K562 (cell line): Measurements from ENCODE around the gene SLC26A6. TPM values are rescaled to one million over a fixed set of nuclear protein-coding genes. Genes with fewer than 3 reads are reported as not detected.

Source experiments
- ATAC-seq: fragments of 200-7000 bp; cut with Tn5 transposase; 3 replicates; pipeline ENCODE4 v1.9.1; 2020; ENCODE audit warnings: moderate library complexity
- BruUV-seq: library from RNA; stranded (reverse); fragments of 400-500 nt; replicated peaks from 2 replicates; lab custom pipeline; 2021; lab: Mats Ljungman, UMichigan
- CTCF ChIA-PET: fragments of 300-600 bp; formaldehyde crosslinking; extraction: SDS; loops from one replicate; lab custom pipeline; 2021; ENCODE audit warnings: low intra/inter-chr PET ratio; lab: Yijun Ruan, JAX
- POLR2A ChIA-PET: fragments of 300-600, 350-650 bp; sonication (Branson Sonifier 250); formaldehyde crosslinking; extraction: SDS; loops from one replicate; lab custom pipeline; 2021; ENCODE audit warnings: antibody characterized with exemption, inconsistent platforms; lab: Yijun Ruan, JAX
- DNase-seq, 4 experiments: peaks; one replicate each; pipeline versions ENCODE4 v3.0.0 to v3.0.0-alpha.2; 2011 to 2018; ENCODE audit warnings: low spot score in 3 of 4, mixed read lengths in 3 of 4; ENCODE audit errors: extremely low read depth in 1 of 4
- FAIRE-seq: peaks from 2 replicates; lab custom pipeline; 2011; peaks lifted over from hg19 to GRCh38; lab: Jason Lieb, UNC
- H2AFZ ChIP-seq: 2 replicates; pipeline ENCODE4 v1.6.0; 2011; ENCODE audit warnings: low read depth, low read length, control low read depth, inconsistent platforms
- H3K27ac ChIP-seq: fragments of 200-600 bp; 3 replicates; pipeline ENCODE4 v1.8.0; 2011; ENCODE audit warnings: low read depth, mild to moderate bottlenecking, control low read depth, inconsistent platforms, low read length, moderate library complexity, mixed read lengths; ENCODE audit errors: extremely low read depth
- H3K27me3 ChIP-seq, 2 experiments: fragments of 300-600 bp in 1 of 2; 2 replicates in 1 of 2; 3 replicates in 1 of 2; pipeline versions ENCODE4 v1.6.0 to v1.8.0; 2011; ENCODE audit warnings: inconsistent platforms in 2 of 2, low read length in 2 of 2, mild to moderate bottlenecking in 1 of 2, mixed read lengths in 1 of 2, moderate library complexity in 1 of 2; ENCODE audit not compliant: control insufficient read depth in 2 of 2, insufficient read depth in 2 of 2
- H3K36me3 ChIP-seq: fragments of 300-600 bp; 3 replicates; pipeline ENCODE4 v1.8.0; 2011; ENCODE audit warnings: mild to moderate bottlenecking, low read length, inconsistent platforms; ENCODE audit not compliant: control insufficient read depth, insufficient read depth
- H3K4me1 ChIP-seq, 2 experiments: fragments of 200-600 bp in 1 of 2; replicated peaks in 1 of 2; 2 replicates in 1 of 2; 3 replicates in 1 of 2; pipeline versions ENCODE4 v1.5.1 to v1.8.0; 2011; ENCODE audit warnings: inconsistent platforms in 2 of 2, low read length in 2 of 2, mild to moderate bottlenecking in 1 of 2, mixed read lengths in 1 of 2, moderate library complexity in 1 of 2; ENCODE audit not compliant: control insufficient read depth in 2 of 2, insufficient read depth in 2 of 2
- H3K4me2 ChIP-seq: 2 replicates; pipeline ENCODE4 v1.6.1; 2011; ENCODE audit warnings: low read length, control low read depth, inconsistent platforms, mixed read lengths; ENCODE audit not compliant: insufficient read depth
- H3K4me3 ChIP-seq: fragments of 200-600 bp; sonication (generic), shearing (Covaris generic); 2 replicates; pipeline ENCODE4 v1.5.1; 2016; ENCODE audit warnings: control low read depth, inconsistent platforms
- H3K79me2 ChIP-seq: fragments of 200-600 bp; 3 replicates; pipeline ENCODE4 v1.8.0; 2011; ENCODE audit warnings: low read length, inconsistent platforms; ENCODE audit not compliant: control insufficient read depth, insufficient read depth
- H3K9ac ChIP-seq, 2 experiments: 2 replicates each; pipeline versions ENCODE4 v1.6.0 to v1.6.1; 2011; ENCODE audit warnings: low read depth in 2 of 2, low read length in 2 of 2, control low read depth in 1 of 2, inconsistent platforms in 1 of 2, mild to moderate bottlenecking in 1 of 2, mixed read lengths in 1 of 2; ENCODE audit not compliant: insufficient read depth in 1 of 2
- H3K9me1 ChIP-seq: one replicate; pipeline ENCODE4 v1.6.0; 2011; ENCODE audit warnings: inconsistent platforms, mild to moderate bottlenecking, low read length, moderate library complexity; ENCODE audit not compliant: control insufficient read depth, insufficient read depth
- H3K9me3 ChIP-seq: replicated peaks from 2 replicates; pipeline ENCODE4 v1.5.1; 2011; ENCODE audit warnings: low read depth, low read length, inconsistent platforms; ENCODE audit not compliant: control insufficient read depth, insufficient read depth
- H4K20me1 ChIP-seq: replicated peaks from 2 replicates; pipeline ENCODE4 v1.6.1; 2011; ENCODE audit warnings: low read length, inconsistent platforms, mixed read lengths; ENCODE audit not compliant: control insufficient read depth, insufficient read depth
- CBX1 ChIP-seq: sonication (generic); IDR thresholded peaks from 2 replicates; pipeline ENCODE4 v1.6.1; 2016; ENCODE audit warnings: antibody characterized with exemption, low read depth, mild to moderate bottlenecking
- KLF16 ChIP-seq: IDR thresholded peaks from 2 replicates; pipeline ENCODE4 v1.6.1; 2016; ENCODE audit warnings: antibody characterized with exemption
- NCOA1 ChIP-seq: fragments of 450-650 bp; IDR thresholded peaks from 2 replicates; pipeline ENCODE4 v1.6.1; 2016; ENCODE audit warnings: low read depth
- NRF1 ChIP-seq, 2 experiments: fragments of 450-650 bp; IDR thresholded peaks in 1 of 2; conservative IDR thresholded peaks in 1 of 2; 2 replicates each; pipeline ENCODE4 v1.6.1; 2014; ENCODE audit warnings: mild to moderate bottlenecking in 2 of 2
- POLR2A ChIP-seq: fragments of 450-650 bp; conservative IDR thresholded peaks from 2 replicates; pipeline ENCODE4 v1.6.1; 2016
- POLR2G ChIP-seq: fragments of 200-400 bp; formaldehyde crosslinking; IDR thresholded peaks from 2 replicates; pipeline ENCODE4 v1.6.1; 2017; ENCODE audit warnings: low read depth, mild to moderate bottlenecking, antibody characterized with exemption, low read length, moderate library complexity
- RBFOX2 ChIP-seq: fragments of 200-400 bp; formaldehyde crosslinking; IDR thresholded peaks from 2 replicates; pipeline ENCODE4 v1.6.1; 2017; ENCODE audit warnings: low read depth, mild to moderate bottlenecking, low read length, moderate library complexity
- SMAD2 ChIP-seq: fragments of 150-350 bp; IDR thresholded peaks from 2 replicates; pipeline ENCODE4 v1.6.1; 2014; ENCODE audit warnings: low read depth, mild to moderate bottlenecking, low read length
- TCFL5 ChIP-seq: fragments of 250-450 bp; sonication (Bioruptor Pico); conservative IDR thresholded peaks from 2 replicates; pipeline ENCODE4 v1.6.1; 2021; ENCODE audit warnings: mild to moderate bottlenecking, moderate library complexity, matching md5 sums
- ZNF41 ChIP-seq: fragments of 250-450 bp; sonication (Bioruptor Pico); conservative IDR thresholded peaks from 2 replicates; pipeline ENCODE4 v1.4.0; 2020; ENCODE audit warnings: mild to moderate bottlenecking
- WGBS: fragments of 100-300 bp; shearing (Covaris generic); methylation state at CpG from one replicate; pipeline ENCODE4 v1.1.6; 2016; ENCODE audit warnings: low coverage, mixed read lengths; ENCODE audit not compliant: insufficient coverage; ENCODE audit errors: missing lambda C conversion rate; 5-methylcytosine and 5-hydroxymethylcytosine counted together
- in situ Hi-C: fragments of 300-500 bp; cut with MboI; formaldehyde crosslinking; loops from 4 replicates; pipeline ENCODE4 v1.15.0; 2018; ENCODE audit warnings: inconsistent platforms, mixed read lengths
- intact Hi-C: fragments of 100-400 bp; cut with micrococcal nuclease; formaldehyde crosslinking; loops from 2 replicates; pipeline ENCODE4 v1.14.2; 2022
- polyA plus RNA-seq, 8 experiments: library from polyadenylated mRNA; depleted of rRNA in 4 of 8; stranded (reverse) in 5 of 8; unstranded in 3 of 8; fragments of >200 nt; fragmentation: Nextera tagmentation in 2 of 8; fragmentation: Illumina TruSeq in 1 of 8; extraction: Ambion mirVana in 2 of 8; extraction: Trizol in 1 of 8; gene quantifications; 2 replicates each; pipeline versions ENCODE4 v1.2.1 to v1.2.3, GENCODE V29; 2011 to 2014; ENCODE audit warnings: inconsistent platforms in 1 of 8, missing spikeins in 1 of 8
- total RNA-seq, 7 experiments: library from RNA; depleted of rRNA in 6 of 7; stranded (reverse); fragments of >200 nt in 6 of 7; fragmentation: Illumina TruSeq in 2 of 7; extraction: Trizol in 2 of 7; gene quantifications; 2 replicates each; pipeline versions ENCODE4 v1.2.1 to v1.2.3, GENCODE V29; 2011 to 2021; ENCODE audit warnings: low replicate concordance in 1 of 7
- TF ChIP-seq, protein P1 (sequence below): fragments of 450-650 bp; IDR thresholded peaks from 2 replicates; pipeline ENCODE4 v1.7.0; 2016; ENCODE audit warnings: borderline replicate concordance
- TF ChIP-seq, protein P2 (sequence below): fragments of 200-800 bp; sonication (Bioruptor generic); IDR thresholded peaks from 2 replicates; pipeline ENCODE4 v1.6.1; 2017; ENCODE audit warnings: missing genetic modification characterization, missing compliant biosample characterization

SLC26A6 gene
- total and polyA plus RNA-seq, 9 of the 15 experiments (the other 6 are each of a cell fraction or from before 2014, with no cell fraction given): 2.1 to 27.2 (median 14.8) TPM

DNA sequence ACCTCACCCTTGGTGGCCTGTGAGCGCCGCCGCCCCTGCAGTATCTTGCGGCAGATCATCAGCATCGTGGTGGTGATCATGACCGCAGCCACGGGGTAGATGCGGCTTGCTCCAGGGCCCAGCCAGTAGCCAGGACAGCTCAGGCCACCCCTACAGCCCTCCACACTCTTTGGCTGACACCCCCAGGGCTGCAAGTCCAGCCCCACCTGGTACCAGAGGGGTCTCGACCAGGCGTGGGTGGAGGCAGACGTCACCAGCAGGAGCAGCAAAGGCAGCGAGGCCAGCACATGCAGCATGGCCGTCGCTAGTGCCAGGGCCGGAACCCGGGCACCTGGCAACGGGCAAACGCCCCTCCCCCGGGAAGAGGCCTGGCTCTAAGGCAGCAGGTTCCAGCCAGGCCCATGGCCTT is 13.8 kb downstream of the SLC26A6 start, which contains the start of gene TMEM89:
TSS of gene TMEM89 (minus strand) at position 309 of the 409 bp plus-strand sequence. CDS start at position 296, 13 bp downstream.
- intact Hi-C loops: no loop called here
- Histone ChIP-seq H3K4me2 (no peak within 1 kb of the TSS), H3K36me3 (peaks cover 15% of the 10 kb centered on the region; the same call in 1 of the 3 replicates), H4K20me1 (no peaks in the 10 kb centered on the region), H3K4me1 (peaks cover 0 to 7% of the 10 kb centered on the region in 2 experiments; a peak in 2 of 5 replicates), H3K9me1 (no peaks in the 10 kb centered on the region), H2AFZ (no peak within 1 kb of the TSS)
- 52% methylated on average over 15 of the region's 19 CpGs for WGBS
- CTCF ChIA-PET: no interaction called here
- POLR2A ChIA-PET: interaction anchor here (0.5 to 0.9 kb wide), 2 partner anchors 12 to 1059 kb away, joined by 3 to 5 read pairs; no protein-coding TSS in a partner anchor
- no peak for DNase-seq
- TF ChIP-seq CBX1: no peak
- TF ChIP-seq, protein P1, sequence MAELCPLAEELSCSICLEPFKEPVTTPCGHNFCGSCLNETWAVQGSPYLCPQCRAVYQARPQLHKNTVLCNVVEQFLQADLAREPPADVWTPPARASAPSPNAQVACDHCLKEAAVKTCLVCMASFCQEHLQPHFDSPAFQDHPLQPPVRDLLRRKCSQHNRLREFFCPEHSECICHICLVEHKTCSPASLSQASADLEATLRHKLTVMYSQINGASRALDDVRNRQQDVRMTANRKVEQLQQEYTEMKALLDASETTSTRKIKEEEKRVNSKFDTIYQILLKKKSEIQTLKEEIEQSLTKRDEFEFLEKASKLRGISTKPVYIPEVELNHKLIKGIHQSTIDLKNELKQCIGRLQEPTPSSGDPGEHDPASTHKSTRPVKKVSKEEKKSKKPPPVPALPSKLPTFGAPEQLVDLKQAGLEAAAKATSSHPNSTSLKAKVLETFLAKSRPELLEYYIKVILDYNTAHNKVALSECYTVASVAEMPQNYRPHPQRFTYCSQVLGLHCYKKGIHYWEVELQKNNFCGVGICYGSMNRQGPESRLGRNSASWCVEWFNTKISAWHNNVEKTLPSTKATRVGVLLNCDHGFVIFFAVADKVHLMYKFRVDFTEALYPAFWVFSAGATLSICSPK: no peak
- no peak for TF ChIP-seq SMAD2
- no peak for TF ChIP-seq NRF1 (conservative IDR thresholded peaks at IDR 0.05 in 1 of 2, IDR thresholded peaks at IDR 0.05 in 1 of 2)
- TF ChIP-seq NCOA1: no peak
- TF ChIP-seq POLR2G: 0 out of 2 replicates have a peak, but pooled peaks have one; percentile 14
- TF ChIP-seq KLF16: no peak
- 0 out of 2 replicates have a peak, but pooled peaks have one; percentile 21 for TF ChIP-seq RBFOX2
- TF ChIP-seq POLR2A: no peak
- no peak for TF ChIP-seq ZNF41 (CRISPR knock-in tag)
- TF ChIP-seq TCFL5: no peak
- TF ChIP-seq, protein P2, sequence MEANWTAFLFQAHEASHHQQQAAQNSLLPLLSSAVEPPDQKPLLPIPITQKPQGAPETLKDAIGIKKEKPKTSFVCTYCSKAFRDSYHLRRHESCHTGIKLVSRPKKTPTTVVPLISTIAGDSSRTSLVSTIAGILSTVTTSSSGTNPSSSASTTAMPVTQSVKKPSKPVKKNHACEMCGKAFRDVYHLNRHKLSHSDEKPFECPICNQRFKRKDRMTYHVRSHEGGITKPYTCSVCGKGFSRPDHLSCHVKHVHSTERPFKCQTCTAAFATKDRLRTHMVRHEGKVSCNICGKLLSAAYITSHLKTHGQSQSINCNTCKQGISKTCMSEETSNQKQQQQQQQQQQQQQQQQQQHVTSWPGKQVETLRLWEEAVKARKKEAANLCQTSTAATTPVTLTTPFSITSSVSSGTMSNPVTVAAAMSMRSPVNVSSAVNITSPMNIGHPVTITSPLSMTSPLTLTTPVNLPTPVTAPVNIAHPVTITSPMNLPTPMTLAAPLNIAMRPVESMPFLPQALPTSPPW (CRISPR knock-in tag): no peak
- TF ChIP-seq, all 486 proteins: peak for 2
- FAIRE-seq (no peak), ATAC-seq (no peak)
- H3K4me3 ChIP-seq: no peak within 1 kb of the TSS
- H3K9me3 ChIP-seq: peaks cover 6% of the 10 kb centered on the region; the same call in 1 of the 2 replicates
- H3K79me2 ChIP-seq: no peaks in the 10 kb centered on the region
- in situ Hi-C loops: no loop called here
- H3K27ac ChIP-seq: no peak within 1 kb of the TSS
- peak within 1 kb of the TSS in 1 of 2 experiments; percentile 5; a peak in 1 of 4 replicates for H3K9ac ChIP-seq
- no peaks in the 10 kb centered on the region for H3K27me3 ChIP-seq
- no TSS peak for BruUV-seq
